WTC11 (cell line): ENCODE results near the gene TEX10. TPM values are rescaled to one million over a fixed set of nuclear protein-coding genes. Genes with fewer than 3 reads are reported as not detected.

Source experiments
- ATAC-seq: fragments of 200-7000 bp; cut with Tn5 transposase; 2 replicates; pipeline ENCODE4 v1.10.0; 2021; ENCODE audit warnings: mild to moderate bottlenecking, moderate library complexity
- CTCF ChIA-PET: fragments of 300-600 bp; sonication (Branson Sonifier 250); formaldehyde crosslinking; loops from one replicate; lab custom pipeline; 2021; ENCODE audit warnings: antibody characterized with exemption; lab: Charles Lee
- POLR2A ChIA-PET: fragments of 350-600 bp; sonication (Branson Sonifier 250); formaldehyde crosslinking; loops from one replicate; lab custom pipeline; 2021; ENCODE audit warnings: antibody characterized with exemption; lab: Charles Lee
- DNase-seq: peaks from one replicate; pipeline ENCODE4 v3.0.0; 2021; ENCODE audit warnings: low spot score
- H3K27ac Mint-ChIP-seq: 2 replicates; pipeline ENCODE4 v1.8.0; 2021; ENCODE audit warnings: mixed read lengths
- H3K27me3 Mint-ChIP-seq: 2 replicates; pipeline ENCODE4 v1.8.0; 2021; ENCODE audit warnings: low read depth, mild to moderate bottlenecking, moderate library complexity, mixed read lengths
- H3K36me3 Mint-ChIP-seq: 2 replicates; pipeline ENCODE4 v1.8.0; 2021; ENCODE audit warnings: mixed read lengths
- H3K4me1 Mint-ChIP-seq: 2 replicates; pipeline ENCODE4 v1.8.0; 2022; ENCODE audit warnings: mixed read lengths
- H3K4me3 Mint-ChIP-seq: 2 replicates; pipeline ENCODE4 v1.8.0; 2021; ENCODE audit warnings: mild to moderate bottlenecking, moderate library complexity, mixed read lengths
- H3K9me3 Mint-ChIP-seq: 2 replicates; pipeline ENCODE4 v1.8.0; 2021; ENCODE audit warnings: mixed read lengths
- ATF1 ChIP-seq: sonication (generic); formaldehyde crosslinking; IDR thresholded peaks from 2 replicates; pipeline ENCODE4 v1.8.1; 2023; ENCODE audit warnings: mild to moderate bottlenecking, moderate library complexity, missing genetic modification reagents
- CREB1 ChIP-seq: sonication (generic); formaldehyde crosslinking; IDR thresholded peaks from 2 replicates; pipeline ENCODE4 v1.8.0; 2023; ENCODE audit warnings: mild to moderate bottlenecking, missing genetic modification reagents
- EMX1 ChIP-seq: fragments of 250-450 bp; sonication (Bioruptor Pico); IDR thresholded peaks from 2 replicates; pipeline ENCODE4 v1.8.0; 2021; ENCODE audit warnings: mild to moderate bottlenecking
- FOXJ3 ChIP-seq: sonication (generic); formaldehyde crosslinking; IDR thresholded peaks from 2 replicates; pipeline ENCODE4 v1.9.0; 2021; ENCODE audit warnings: missing genetic modification reagents, mild to moderate bottlenecking, borderline replicate concordance
- FOXK1 ChIP-seq: sonication (generic); formaldehyde crosslinking; IDR thresholded peaks from 2 replicates; pipeline ENCODE4 v1.8.0; 2022; ENCODE audit warnings: mild to moderate bottlenecking, moderate library complexity, missing genetic modification reagents
- FOXP1 ChIP-seq: sonication (generic); formaldehyde crosslinking; IDR thresholded peaks from 2 replicates; pipeline ENCODE4 v1.8.0; 2022; ENCODE audit warnings: missing genetic modification reagents, mild to moderate bottlenecking, moderate library complexity, borderline replicate concordance
- GTF2I ChIP-seq: fragments of 250-450 bp; sonication (Bioruptor Pico); conservative IDR thresholded peaks from 2 replicates; pipeline ENCODE4 v1.4.0; 2021; ENCODE audit warnings: mild to moderate bottlenecking
- JAZF1 ChIP-seq: fragments of 250-450 bp; sonication (Bioruptor Pico); IDR thresholded peaks from 2 replicates; pipeline ENCODE4 v1.9.0; 2021; ENCODE audit warnings: moderate library complexity, mild to moderate bottlenecking, inconsistent platforms
- NFATC4 ChIP-seq: fragments of 250-450 bp; sonication (Bioruptor Pico); IDR thresholded peaks from 2 replicates; pipeline ENCODE4 v1.9.0; 2021; ENCODE audit warnings: mild to moderate bottlenecking
- NR1H2 ChIP-seq: sonication (generic); formaldehyde crosslinking; IDR thresholded peaks from 2 replicates; pipeline ENCODE4 v1.9.0; 2021; ENCODE audit warnings: mild to moderate bottlenecking, moderate library complexity, missing genetic modification reagents
- SP1 ChIP-seq: sonication (generic); formaldehyde crosslinking; conservative IDR thresholded peaks from 2 replicates; pipeline ENCODE4 v1.8.1; 2022; ENCODE audit warnings: missing genetic modification reagents
- TEAD1 ChIP-seq: sonication (generic); formaldehyde crosslinking; IDR thresholded peaks from 2 replicates; pipeline ENCODE4 v1.8.0; 2022; ENCODE audit warnings: mild to moderate bottlenecking, missing genetic modification reagents
- ZNF138 ChIP-seq: sonication (generic); formaldehyde crosslinking; conservative IDR thresholded peaks from 2 replicates; pipeline ENCODE4 v1.8.1; 2022; ENCODE audit warnings: mild to moderate bottlenecking, moderate library complexity, missing genetic modification reagents
- ZNF263 ChIP-seq: sonication (generic); formaldehyde crosslinking; IDR thresholded peaks from 2 replicates; pipeline ENCODE4 v1.8.1; 2022; ENCODE audit warnings: low read depth, mild to moderate bottlenecking, moderate library complexity, missing genetic modification reagents
- ZNF317 ChIP-seq: sonication (generic); formaldehyde crosslinking; IDR thresholded peaks from 2 replicates; pipeline ENCODE4 v1.8.1; 2023; ENCODE audit warnings: low read depth, mild to moderate bottlenecking, moderate library complexity, missing genetic modification reagents, borderline replicate concordance
- ZNF396 ChIP-seq: fragments of 250-450 bp; sonication (Bioruptor Pico); IDR thresholded peaks from 2 replicates; pipeline ENCODE4 v1.8.0; 2021; ENCODE audit warnings: mild to moderate bottlenecking, moderate library complexity, borderline replicate concordance
- total RNA-seq: library from RNA; stranded (reverse); gene quantifications from 3 replicates; pipeline ENCODE4 v1.2.3, GENCODE V29; 2021
- TF ChIP-seq, protein P1 (sequence below): sonication (generic); formaldehyde crosslinking; IDR thresholded peaks from 2 replicates; pipeline ENCODE4 v1.8.0; 2022; ENCODE audit warnings: mild to moderate bottlenecking, missing genetic modification reagents
- TF ChIP-seq, protein P2 (sequence below): fragments of 250-450 bp; sonication (Bioruptor Pico); conservative IDR thresholded peaks from 2 replicates; pipeline ENCODE4 v1.9.0; 2021; ENCODE audit warnings: mild to moderate bottlenecking
- TF ChIP-seq, protein P3 (sequence below): sonication (generic); formaldehyde crosslinking; IDR thresholded peaks from 2 replicates; pipeline ENCODE4 v1.8.1; 2023; ENCODE audit warnings: mild to moderate bottlenecking, missing genetic modification reagents, moderate library complexity
- TF ChIP-seq, protein P4 (sequence below): sonication (generic); formaldehyde crosslinking; conservative IDR thresholded peaks from 2 replicates; pipeline ENCODE4 v1.8.1; 2022; ENCODE audit warnings: mild to moderate bottlenecking, missing genetic modification reagents
- TF ChIP-seq, protein P5 (sequence below): sonication (generic); formaldehyde crosslinking; IDR thresholded peaks from 2 replicates; pipeline ENCODE4 v1.8.1; 2022; ENCODE audit warnings: mild to moderate bottlenecking, moderate library complexity, missing genetic modification reagents

Gene TEX10
- total RNA-seq, 1 experiment from 2014 or later = 64.7 TPM

DNA sequence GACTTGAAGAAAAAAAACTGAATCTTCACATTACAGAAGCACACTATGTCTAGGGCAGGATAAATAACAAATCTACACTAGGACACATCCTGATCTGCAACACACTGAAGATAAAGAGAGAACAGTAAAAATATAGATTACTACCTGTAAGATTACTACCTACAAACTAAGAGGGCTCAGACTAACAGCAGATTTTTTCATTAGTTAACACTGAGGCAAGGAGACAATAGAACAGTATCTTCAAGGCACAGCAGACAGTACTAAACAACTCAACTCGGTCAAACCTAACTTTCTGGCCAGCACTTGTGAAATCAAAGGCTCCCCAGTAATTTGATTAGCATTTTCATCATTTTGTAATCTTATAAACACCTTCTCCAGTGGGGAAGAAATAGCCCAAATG, 46.5 kb downstream of the TEX10 start:
- Mint-ChIP-seq H3K27me3 (no peaks in the 10 kb centered on the region), H3K36me3 (peaks cover 78% of the 10 kb centered on the region), H3K4me1 (peaks cover 15% of the 10 kb centered on the region), H3K27ac (no peak overlapping the region), H3K9me3 (no peaks in the 10 kb centered on the region), H3K4me3 (no peak overlapping the region)
- ATAC-seq (no peak), DNase-seq (no peak)
- ChIA-PET CTCF (interaction anchor here (2.0 kb wide), 1 partner anchor 19 kb away, joined by 10 read pairs; no protein-coding TSS in a partner anchor), POLR2A (no interaction called here)
- TF ChIP-seq ATF1 (no peak), ZNF317 (CRISPR knock-in tag) (peak; percentile 87), ZNF263 (CRISPR knock-in tag) (no peak), ZNF138 (CRISPR knock-in tag) (no peak)

DNA sequence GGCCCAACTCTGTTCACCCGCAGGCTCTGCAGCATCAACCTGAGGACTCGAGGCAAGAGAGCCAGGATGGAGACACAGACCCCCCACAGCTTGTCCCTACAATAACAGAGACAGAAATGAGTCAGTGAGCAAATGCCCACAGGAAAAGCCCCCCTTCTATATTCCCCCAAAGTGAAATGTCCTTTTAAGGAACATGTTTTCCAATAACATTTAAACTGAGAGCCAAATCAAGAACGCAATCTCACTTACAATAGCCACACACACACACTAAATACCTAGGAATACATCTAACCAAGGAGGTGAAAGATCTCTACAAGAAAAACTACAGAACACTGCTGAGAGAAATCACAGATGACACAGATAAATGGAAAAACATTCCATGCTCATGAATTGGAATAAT, 49.0 kb downstream of the TEX10 start:
- ATAC-seq = no peak
- ChIA-PET POLR2A (no interaction called here), CTCF (no interaction called here)
- TF ChIP-seq FOXK1 = no peak
- TF ChIP-seq, protein P1, sequence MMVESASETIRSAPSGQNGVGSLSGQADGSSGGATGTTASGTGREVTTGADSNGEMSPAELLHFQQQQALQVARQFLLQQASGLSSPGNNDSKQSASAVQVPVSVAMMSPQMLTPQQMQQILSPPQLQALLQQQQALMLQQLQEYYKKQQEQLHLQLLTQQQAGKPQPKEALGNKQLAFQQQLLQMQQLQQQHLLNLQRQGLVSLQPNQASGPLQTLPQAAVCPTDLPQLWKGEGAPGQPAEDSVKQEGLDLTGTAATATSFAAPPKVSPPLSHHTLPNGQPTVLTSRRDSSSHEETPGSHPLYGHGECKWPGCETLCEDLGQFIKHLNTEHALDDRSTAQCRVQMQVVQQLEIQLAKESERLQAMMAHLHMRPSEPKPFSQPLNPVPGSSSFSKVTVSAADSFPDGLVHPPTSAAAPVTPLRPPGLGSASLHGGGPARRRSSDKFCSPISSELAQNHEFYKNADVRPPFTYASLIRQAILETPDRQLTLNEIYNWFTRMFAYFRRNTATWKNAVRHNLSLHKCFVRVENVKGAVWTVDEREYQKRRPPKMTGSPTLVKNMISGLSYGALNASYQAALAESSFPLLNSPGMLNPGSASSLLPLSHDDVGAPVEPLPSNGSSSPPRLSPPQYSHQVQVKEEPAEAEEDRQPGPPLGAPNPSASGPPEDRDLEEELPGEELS (CRISPR knock-in tag) = no peak
- TF ChIP-seq, protein P2, sequence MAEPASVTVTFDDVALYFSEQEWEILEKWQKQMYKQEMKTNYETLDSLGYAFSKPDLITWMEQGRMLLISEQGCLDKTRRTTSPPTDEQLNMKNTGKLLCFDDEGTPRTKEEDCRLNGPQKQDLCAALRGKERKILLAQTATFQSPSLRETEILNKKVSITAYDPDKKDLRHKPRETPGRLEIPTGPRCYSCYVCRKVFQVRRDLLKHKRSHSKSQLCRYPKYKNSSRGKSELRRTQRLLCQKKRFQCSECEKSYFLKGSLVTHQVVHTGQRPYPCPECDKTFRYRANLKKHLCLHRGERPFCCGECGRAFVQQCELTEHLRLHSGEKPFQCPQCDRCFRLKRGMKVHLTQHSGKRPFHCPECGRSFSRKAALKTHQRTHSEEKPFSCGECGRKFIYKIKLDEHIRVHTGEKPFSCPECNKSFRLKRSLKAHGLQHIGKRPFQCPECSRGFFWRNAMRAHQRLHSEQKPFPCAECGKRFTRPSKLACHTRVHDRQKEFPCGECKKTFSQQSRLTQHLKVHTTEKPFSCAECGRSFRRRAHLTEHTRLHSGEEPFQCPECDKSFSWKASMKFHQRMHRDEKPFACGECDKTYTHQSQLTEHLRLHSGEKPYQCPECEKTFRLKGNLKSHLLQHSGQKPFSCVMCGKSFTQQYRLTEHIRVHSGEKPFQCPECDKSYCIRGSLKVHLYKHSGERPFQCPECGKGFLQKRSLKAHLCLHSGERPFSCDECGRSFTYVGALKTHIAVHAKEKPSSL (CRISPR knock-in tag) = no peak
- peaks cover 15% of the 10 kb centered on the region for H3K4me1 Mint-ChIP-seq
- no peak for DNase-seq
- peak overlapping the region; percentile 29 for H3K27ac Mint-ChIP-seq
- H3K36me3 Mint-ChIP-seq = peaks cover 63% of the 10 kb centered on the region
- no peaks in the 10 kb centered on the region for H3K9me3 Mint-ChIP-seq
- no peaks in the 10 kb centered on the region for H3K27me3 Mint-ChIP-seq
- H3K4me3 Mint-ChIP-seq = no peak overlapping the region

DNA sequence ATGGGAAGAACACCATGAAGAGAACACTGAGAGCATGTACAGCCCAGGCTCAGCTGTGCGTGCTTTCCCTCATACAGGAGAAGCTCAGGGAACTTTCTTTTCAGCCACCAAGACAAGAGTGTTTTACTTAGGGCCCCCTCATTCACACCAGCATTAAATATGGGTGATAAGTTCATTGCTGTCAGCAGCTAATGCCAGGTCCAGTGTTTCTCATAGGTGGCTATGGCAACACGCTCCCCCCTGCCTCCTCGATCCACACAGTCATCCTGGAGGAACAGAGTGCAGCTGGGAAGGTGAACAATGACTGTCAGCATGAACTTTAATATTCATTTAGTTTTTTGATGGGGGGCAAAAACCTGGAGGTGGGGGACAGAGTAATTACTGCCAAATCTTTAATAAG, 54.4 kb downstream of the TEX10 start:
- Mint-ChIP-seq H3K27me3 (no peaks in the 10 kb centered on the region), H3K27ac (0 out of 2 replicates have a peak overlapping the region, but pooled peaks have one; percentile 24), H3K36me3 (peaks cover 36% of the 10 kb centered on the region), H3K9me3 (no peaks in the 10 kb centered on the region), H3K4me3 (no peak overlapping the region), H3K4me1 (no peaks in the 10 kb centered on the region)
- ATAC-seq = no peak
- ChIA-PET POLR2A (no interaction called here), CTCF (interaction anchor here (1.3 kb wide), 1 partner anchor 27 kb away, joined by 6 read pairs; no protein-coding TSS in a partner anchor)
- TF ChIP-seq EMX1 (no peak), JAZF1 (no peak), FOXP1 (no peak), CREB1 (CRISPR knock-in tag) (no peak)
- TF ChIP-seq, protein P3, sequence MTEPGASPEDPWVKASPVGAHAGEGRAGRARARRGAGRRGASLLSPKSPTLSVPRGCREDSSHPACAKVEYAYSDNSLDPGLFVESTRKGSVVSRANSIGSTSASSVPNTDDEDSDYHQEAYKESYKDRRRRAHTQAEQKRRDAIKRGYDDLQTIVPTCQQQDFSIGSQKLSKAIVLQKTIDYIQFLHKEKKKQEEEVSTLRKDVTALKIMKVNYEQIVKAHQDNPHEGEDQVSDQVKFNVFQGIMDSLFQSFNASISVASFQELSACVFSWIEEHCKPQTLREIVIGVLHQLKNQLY = no peak
- no peak for DNase-seq

DNA sequence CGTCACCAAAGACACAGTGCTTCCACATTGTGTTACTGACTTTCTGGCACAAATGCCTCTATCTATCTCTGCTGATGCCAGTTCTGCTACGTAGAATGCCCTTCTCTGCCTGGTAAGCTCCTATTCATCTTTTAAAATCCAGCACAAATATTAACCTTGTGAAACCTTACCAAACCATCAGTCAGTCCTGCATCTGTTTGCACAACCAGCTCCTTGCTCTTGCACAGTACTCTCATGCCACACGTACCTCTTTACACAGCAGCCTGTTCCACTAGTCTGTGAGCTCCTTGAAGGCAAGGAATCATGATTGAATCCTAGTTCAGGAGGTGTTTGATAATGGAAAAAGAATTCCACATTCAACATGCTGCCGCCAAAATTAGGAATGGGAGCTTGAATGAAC, 56.3 kb downstream of the TEX10 start:
- peaks cover 37% of the 10 kb centered on the region for H3K36me3 Mint-ChIP-seq
- no peak overlapping the region; the same call in 1 of the 2 replicates for H3K27ac Mint-ChIP-seq
- H3K9me3 Mint-ChIP-seq = peaks cover 1% of the 10 kb centered on the region; the same call in 1 of the 2 replicates
- ChIA-PET POLR2A (no interaction called here), CTCF (no interaction called here)
- H3K4me3 Mint-ChIP-seq = no peak overlapping the region
- no peaks in the 10 kb centered on the region for H3K27me3 Mint-ChIP-seq
- TF ChIP-seq, protein P1 (CRISPR knock-in tag) = no peak
- TF ChIP-seq SP1 (CRISPR knock-in tag) (no peak), NR1H2 (CRISPR knock-in tag) (no peak), ZNF138 (CRISPR knock-in tag) (no peak), ZNF396 (no peak), FOXJ3 (CRISPR knock-in tag) (no peak), NFATC4 (CRISPR knock-in tag) (no peak), GTF2I (CRISPR knock-in tag) (no peak), TEAD1 (CRISPR knock-in tag) (no peak)
- TF ChIP-seq, protein P4, sequence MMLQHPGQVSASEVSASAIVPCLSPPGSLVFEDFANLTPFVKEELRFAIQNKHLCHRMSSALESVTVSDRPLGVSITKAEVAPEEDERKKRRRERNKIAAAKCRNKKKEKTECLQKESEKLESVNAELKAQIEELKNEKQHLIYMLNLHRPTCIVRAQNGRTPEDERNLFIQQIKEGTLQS (CRISPR knock-in tag) = no peak
- TF ChIP-seq, protein P5, sequence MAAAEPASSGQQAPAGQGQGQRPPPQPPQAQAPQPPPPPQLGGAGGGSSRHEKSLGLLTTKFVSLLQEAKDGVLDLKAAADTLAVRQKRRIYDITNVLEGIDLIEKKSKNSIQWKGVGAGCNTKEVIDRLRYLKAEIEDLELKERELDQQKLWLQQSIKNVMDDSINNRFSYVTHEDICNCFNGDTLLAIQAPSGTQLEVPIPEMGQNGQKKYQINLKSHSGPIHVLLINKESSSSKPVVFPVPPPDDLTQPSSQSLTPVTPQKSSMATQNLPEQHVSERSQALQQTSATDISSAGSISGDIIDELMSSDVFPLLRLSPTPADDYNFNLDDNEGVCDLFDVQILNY = no peak
- no peak for DNase-seq
- ATAC-seq = no peak
- H3K4me1 Mint-ChIP-seq = no peaks in the 10 kb centered on the region
